Activated naive CD4-positive, alpha-beta T cell treated with anti-CD3 and anti-CD28 coated beads for 36 hours (primary cell): Measurements from ENCODE around the gene GASK1A. TPM values are rescaled to one million over a fixed set of nuclear protein-coding genes. Genes with fewer than 3 reads are reported as not detected.

ENCODE experiments used
- CTCF ChIA-PET: fragments of 350-600 bp; sonication (Branson Sonifier 250); formaldehyde crosslinking; loops from one replicate; lab custom pipeline; 2021; ENCODE audit warnings: antibody characterized with exemption; lab: Charles Lee
- DNase-seq: peaks from one replicate; pipeline ENCODE4 v3.0.0-alpha.2; 2020
- H3K27ac Mint-ChIP-seq: one replicate; pipeline ENCODE4 v1.8.0; 2021; ENCODE audit warnings: mild to moderate bottlenecking, mixed read lengths
- H3K27me3 Mint-ChIP-seq: one replicate; pipeline ENCODE4 v1.8.0; 2021; ENCODE audit warnings: low read depth, mixed read lengths
- H3K36me3 Mint-ChIP-seq: one replicate; pipeline ENCODE4 v1.8.0; 2021; ENCODE audit warnings: low read depth, mixed read lengths
- H3K4me1 Mint-ChIP-seq: one replicate; pipeline ENCODE4 v1.8.0; 2021; ENCODE audit warnings: low read depth, mixed read lengths
- H3K4me3 Mint-ChIP-seq: one replicate; pipeline ENCODE4 v1.8.0; 2021; ENCODE audit warnings: mild to moderate bottlenecking, moderate library complexity, mixed read lengths
- H3K9me3 Mint-ChIP-seq: one replicate; pipeline ENCODE4 v1.8.0; 2021; ENCODE audit warnings: mixed read lengths
- intact Hi-C: fragments of 100-400 bp; cut with micrococcal nuclease; formaldehyde crosslinking; loops from one replicate; pipeline ENCODE4 v1.15.1; 2023
- total RNA-seq, 2 experiments: library from RNA; stranded (reverse); gene quantifications; one replicate each; pipeline ENCODE4 v1.2.3, GENCODE V29; 2021

GASK1A gene
- total RNA-seq, 2 experiments from 2014 or later: not detected

DNA sequence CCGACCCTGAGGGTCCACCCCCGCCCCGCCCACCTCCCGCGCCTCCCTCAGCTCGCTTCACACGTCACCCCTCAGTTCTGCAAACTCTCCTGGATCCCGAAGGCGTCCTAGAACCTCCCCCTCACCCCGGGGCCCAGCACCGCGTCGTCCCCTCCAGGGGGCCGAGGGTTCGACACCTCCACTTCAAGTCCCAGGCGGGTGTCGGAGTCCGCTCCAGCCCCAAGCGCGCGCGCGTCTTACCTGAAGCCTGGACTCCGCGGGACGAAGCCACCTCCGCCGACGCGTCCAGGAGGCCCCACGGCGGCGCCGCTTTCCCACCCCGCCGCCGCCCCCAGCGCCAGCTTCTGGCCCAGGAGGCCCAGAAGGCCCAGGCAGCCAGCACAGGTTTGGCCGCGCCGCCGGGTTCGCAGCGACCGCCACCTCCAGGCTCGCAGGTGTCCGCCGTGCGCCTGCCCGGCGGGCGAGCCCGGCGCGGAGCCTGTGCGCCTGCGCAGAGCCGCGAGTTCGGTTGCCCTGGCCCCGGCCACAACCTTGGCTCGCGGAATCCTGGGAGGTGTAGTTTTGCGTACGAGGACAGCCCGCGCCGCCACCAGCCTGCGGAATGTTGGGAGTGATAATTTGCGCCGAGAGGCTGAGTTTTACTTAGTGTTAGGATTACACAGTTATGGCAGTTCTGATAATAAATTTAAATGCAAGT, 126.6 kb downstream of the GASK1A start, which contains the start of gene POMGNT2:
POMGNT2 (minus strand) TSS at position 484 of the 697 bp plus-strand sequence. CDS start 24,648 bp downstream, outside the sequence.
- peak; percentile 93 for DNase-seq
- H3K36me3 Mint-ChIP-seq: no peaks in the 10 kb centered on the region
- peak within 1 kb of the TSS; percentile 77 for H3K4me3 Mint-ChIP-seq
- H3K27me3 Mint-ChIP-seq: no peaks in the 10 kb centered on the region
- intact Hi-C loops: loop anchor here (10.0 kb wide), 1 partner anchor 301 kb away; the partner anchor contains the start of genes ACKR2 and HIGD1A
- peaks cover 20% of the 10 kb centered on the region for H3K4me1 Mint-ChIP-seq
- no peaks in the 10 kb centered on the region for H3K9me3 Mint-ChIP-seq
- CTCF ChIA-PET: interaction anchor here (0.6 to 2.7 kb wide), 3 partner anchors 142 to 150 kb away, joined by 3 to 15 read pairs (median 3); no protein-coding TSS in a partner anchor
- no peak within 1 kb of the TSS for H3K27ac Mint-ChIP-seq

DNA sequence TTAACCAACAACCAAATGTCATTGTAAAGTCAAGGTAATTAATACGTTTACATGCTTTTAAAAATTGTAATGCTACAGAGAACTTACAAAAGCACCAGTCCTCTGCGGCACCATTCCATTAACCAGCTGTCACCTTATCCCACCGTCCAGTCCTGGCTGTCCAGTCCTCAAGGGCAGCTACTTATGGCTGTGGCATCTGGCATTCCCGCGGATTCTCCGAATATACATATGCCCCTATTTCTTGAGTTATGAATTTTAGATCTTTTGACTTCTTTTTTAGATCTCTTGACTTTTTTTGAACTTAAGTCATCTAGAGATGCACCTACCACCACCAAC, 127.2 kb downstream of the GASK1A start:
- CTCF ChIA-PET: interaction anchor here (2.7 kb wide), 1 partner anchor 145 kb away, joined by 15 read pairs; no protein-coding TSS in a partner anchor
- intact Hi-C loops: loop anchor here (10.0 kb wide), 1 partner anchor 301 kb away; the partner anchor contains the start of genes ACKR2 and HIGD1A
- Mint-ChIP-seq H3K4me1 (peaks cover 20% of the 10 kb centered on the region), H3K27me3 (no peaks in the 10 kb centered on the region), H3K27ac (no peak overlapping the region), H3K36me3 (no peaks in the 10 kb centered on the region), H3K4me3 (peak overlapping the region; percentile 77), H3K9me3 (no peaks in the 10 kb centered on the region)
- no peak for DNase-seq

Other genes starting within 250 kb of the GASK1A start
- gene CCDC13, start 206.1 kb upstream of the GASK1A start, total RNA-seq: under 1 TPM in 1 of 2 experiments, not detected in 1; 0.31 TPM
- 10 to 100 TPM; 57.1 to 66.4 TPM for gene HIGD1A, start 174.8 kb upstream of the GASK1A start, total RNA-seq
- under 1 TPM; 0.42 to 0.76 TPM for gene ACKR2, start 169.9 kb upstream of the GASK1A start, total RNA-seq
- not detected for gene CYP8B1, start 103.4 kb upstream of the GASK1A start, total RNA-seq
- gene ZNF662, start 73.2 kb upstream of the GASK1A start, total RNA-seq: 1 to 10 TPM; 1.2 to 1.5 TPM
- gene POMGNT2, start 126.8 kb downstream of the GASK1A start, total RNA-seq: 1 to 10 TPM; 7.6 to 8.0 TPM